GM23338 (cell line): ENCODE measurements around the gene IMMP2L. TPM values are rescaled to one million over a fixed set of nuclear protein-coding genes. Genes with fewer than 3 reads are reported as not detected.

ENCODE experiments used
- ATAC-seq: fragments of 200-7000 bp; cut with Tn5 transposase; 3 replicates; pipeline ENCODE4 v1.9.1; 2020
- DNase-seq: peaks from one replicate; pipeline ENCODE4 v3.0.0-alpha.2; 2015; ENCODE audit warnings: low spot score
- H2AFZ ChIP-seq: fragments of 200-600 bp; sonication (generic); 2 replicates; pipeline ENCODE4 v1.8.0; 2016; ENCODE audit warnings: antibody characterized with exemption, mild to moderate bottlenecking, moderate library complexity
- H3F3A ChIP-seq: fragments of 200-600 bp; sonication (generic); replicated peaks from 2 replicates; pipeline ENCODE4 v1.8.0; 2017; ENCODE audit warnings: antibody characterized with exemption, mixed run types, low read depth
- H3K27ac ChIP-seq: fragments of 200-600 bp; sonication (generic); 2 replicates; pipeline ENCODE4 v1.6.1; 2016; ENCODE audit warnings: low read depth
- H3K27me3 ChIP-seq: fragments of 200-600 bp; sonication (generic); 2 replicates; pipeline ENCODE4 v1.8.0; 2016; ENCODE audit warnings: mild to moderate bottlenecking, mixed run types, moderate library complexity; ENCODE audit not compliant: insufficient read depth
- H3K36me3 ChIP-seq: fragments of 200-600 bp; sonication (generic); 2 replicates; pipeline ENCODE4 v1.8.0; 2016; ENCODE audit warnings: mild to moderate bottlenecking; ENCODE audit not compliant: insufficient read depth
- H3K4me1 ChIP-seq: fragments of 200-600 bp; sonication (generic); 2 replicates; pipeline ENCODE4 v1.8.0; 2016; ENCODE audit warnings: mild to moderate bottlenecking, moderate library complexity; ENCODE audit not compliant: insufficient read depth
- H3K4me2 ChIP-seq: fragments of 200-600 bp; sonication (generic); 2 replicates; pipeline ENCODE4 v1.7.1; 2017; ENCODE audit warnings: mixed run types
- H3K4me3 ChIP-seq: fragments of 200-600 bp; sonication (generic); 2 replicates; pipeline ENCODE4 v1.6.1; 2016; ENCODE audit warnings: mixed run types
- H3K79me2 ChIP-seq: fragments of 200-600 bp; sonication (generic); replicated peaks from 2 replicates; pipeline ENCODE4 v1.8.0; 2017; ENCODE audit warnings: mild to moderate bottlenecking; ENCODE audit not compliant: insufficient read depth
- H3K9me2 ChIP-seq: fragments of 200-600 bp; sonication (generic); 2 replicates; pipeline ENCODE4 v1.8.0; 2017; ENCODE audit not compliant: insufficient read depth
- H4K20me1 ChIP-seq: fragments of 200-600 bp; sonication (generic); replicated peaks from 2 replicates; pipeline ENCODE4 v1.8.0; 2017; ENCODE audit warnings: mild to moderate bottlenecking; ENCODE audit not compliant: insufficient read depth
- H3K27ac Mint-ChIP-seq: 2 replicates; pipeline ENCODE4 v1.8.0; 2020; ENCODE audit warnings: inconsistent platforms, mild to moderate bottlenecking, moderate library complexity, mixed read lengths
- H3K27me3 Mint-ChIP-seq: 3 replicates; pipeline ENCODE4 v1.8.0; 2022; ENCODE audit warnings: low read depth, mild to moderate bottlenecking, moderate library complexity, mixed read lengths, inconsistent platforms; ENCODE audit not compliant: insufficient read depth, poor library complexity
- H3K36me3 Mint-ChIP-seq: 3 replicates; pipeline ENCODE4 v1.8.0; 2021; ENCODE audit warnings: low read depth, mild to moderate bottlenecking, inconsistent platforms, moderate library complexity, mixed read lengths
- H3K4me1 Mint-ChIP-seq: 3 replicates; pipeline ENCODE4 v1.8.0; 2020; ENCODE audit warnings: mild to moderate bottlenecking, inconsistent platforms, mixed read lengths
- H3K4me3 Mint-ChIP-seq: 3 replicates; pipeline ENCODE4 v1.8.0; 2021; ENCODE audit warnings: moderate library complexity, mild to moderate bottlenecking, inconsistent platforms, mixed read lengths
- H3K9me3 Mint-ChIP-seq: 3 replicates; pipeline ENCODE4 v1.8.0; 2020; ENCODE audit warnings: moderate library complexity, mild to moderate bottlenecking, inconsistent platforms, mixed read lengths
- CREB1 ChIP-seq: fragments of 250-450 bp; sonication (Bioruptor Pico); IDR thresholded peaks from 2 replicates; pipeline ENCODE4 v1.5.0; 2020; ENCODE audit warnings: low read depth, mild to moderate bottlenecking, moderate library complexity
- CTCF ChIP-seq, 2 experiments: fragments of 200-600 bp in 1 of 2; sonication (generic) in 1 of 2; conservative IDR thresholded peaks; 2 replicates each; pipeline versions ENCODE4 v1.5.1 to v1.6.1; 2016 to 2017; ENCODE audit warnings: antibody characterized with exemption in 2 of 2, low read depth in 2 of 2, mild to moderate bottlenecking in 2 of 2, moderate library complexity in 1 of 2
- ETS1 ChIP-seq: IDR thresholded peaks from 2 replicates; pipeline ENCODE4 v1.6.1; 2016; ENCODE audit warnings: antibody characterized with exemption
- EZH2 ChIP-seq: fragments of 200-600 bp; sonication (generic); IDR thresholded peaks from one replicate; pipeline ENCODE4 v1.8.0; 2017; ENCODE audit warnings: antibody characterized with exemption, mild to moderate bottlenecking, low read depth; ENCODE audit not compliant: unreplicated experiment
- EZH2phosphoT487 ChIP-seq: fragments of 200-600 bp; sonication (generic); IDR thresholded peaks from one replicate; pipeline ENCODE4 v1.8.1; 2018; ENCODE audit warnings: antibody characterized with exemption; ENCODE audit not compliant: unreplicated experiment
- JUNB ChIP-seq: IDR thresholded peaks from one replicate; pipeline ENCODE4 v1.6.1; 2016; ENCODE audit warnings: antibody characterized with exemption; ENCODE audit not compliant: unreplicated experiment
- NANOG ChIP-seq: IDR thresholded peaks from 2 replicates; pipeline ENCODE4 v1.6.1; 2016; ENCODE audit warnings: antibody characterized with exemption, borderline replicate concordance
- REST ChIP-seq: IDR thresholded peaks from one replicate; pipeline ENCODE4 v1.6.1; 2018; ENCODE audit warnings: antibody characterized with exemption; ENCODE audit not compliant: unreplicated experiment
- ZNF114 ChIP-seq: fragments of 250-450 bp; sonication (Bioruptor Pico); IDR thresholded peaks from 2 replicates; pipeline ENCODE4 v1.5.0; 2020; ENCODE audit warnings: mild to moderate bottlenecking, moderate library complexity
- ZNF331 ChIP-seq: fragments of 250-450 bp; sonication (Bioruptor Pico); IDR thresholded peaks from 2 replicates; pipeline ENCODE4 v1.5.0; 2020; ENCODE audit warnings: low read depth, mild to moderate bottlenecking, moderate library complexity
- polyA plus RNA-seq: library from polyadenylated mRNA; unstranded; fragments of >200 nt; fragmentation: Nextera tagmentation; extraction: Ambion mirVana; gene quantifications from 2 replicates; pipeline ENCODE4 v1.2.1, GENCODE V29; 2016
- total RNA-seq: library from RNA; depleted of rRNA; stranded (reverse); fragments of >200 nt; shearing (Covaris generic); gene quantifications from 2 replicates; pipeline ENCODE4 v1.2.3, GENCODE V29; 2014

IMMP2L gene
- total and polyA plus RNA-seq, 2 experiments from 2014 or later = 7.3 to 14.0 TPM

GRCh38 chr7:110842796-110843195, 719.5 kb downstream of the IMMP2L start (continued):
- TF ChIP-seq ETS1 (no peak), ZNF331 (CRISPR knock-in tag) (no peak), ZNF114 (CRISPR knock-in tag) (no peak), EZH2 (no peak), REST (no peak)

GRCh38 chr7:110841840-110842545, 720.3 kb downstream of the IMMP2L start:
- Histone ChIP-seq H3K4me1 (peaks cover 20% of the 10 kb centered on the region), H3F3A (no peaks in the 10 kb centered on the region), H3K9me2 (no peaks in the 10 kb centered on the region), H3K27me3 (no peaks in the 10 kb centered on the region), H3K36me3 (no peaks in the 10 kb centered on the region), H3K4me3 (no peak overlapping the region), H3K4me2 (no peak overlapping the region), H3K79me2 (no peaks in the 10 kb centered on the region), H4K20me1 (no peaks in the 10 kb centered on the region), H3K27ac (no peak overlapping the region), H2AFZ (no peak overlapping the region)
- DNase-seq (no peak), ATAC-seq (no peak)
- no peaks in the 10 kb centered on the region for H3K36me3 Mint-ChIP-seq
- no peaks in the 10 kb centered on the region for H3K27me3 Mint-ChIP-seq
- no peak overlapping the region for H3K4me3 Mint-ChIP-seq
- no peak overlapping the region for H3K27ac Mint-ChIP-seq
- H3K9me3 Mint-ChIP-seq = no peaks in the 10 kb centered on the region
- H3K4me1 Mint-ChIP-seq = peaks cover 25% of the 10 kb centered on the region
- no peak for TF ChIP-seq NANOG
- TF ChIP-seq CREB1 (CRISPR knock-in tag) = no peak
- TF ChIP-seq EZH2 = no peak
- TF ChIP-seq REST = no peak
- TF ChIP-seq ZNF114 (CRISPR knock-in tag) = no peak
- TF ChIP-seq JUNB = no peak
- no peak for TF ChIP-seq EZH2phosphoT487
- no peak for TF ChIP-seq CTCF (conservative IDR thresholded peaks at IDR 0.05; ENCODE audit: low read depth in 2 of 2)
- no peak for TF ChIP-seq ETS1
